ENCODE results near the gene SYT2. TPM values are rescaled to one million over a fixed set of nuclear protein-coding genes. Genes with fewer than 3 reads are reported as not detected.
"Not testable (repeated sequence)": the region's sequence is repeated elsewhere in the genome, so short reads cannot be mapped to it uniquely, and the experiment has no call there.

SYT2 gene
- total RNA-seq, 1 donor from 2014 or later: not detected

DNA sequence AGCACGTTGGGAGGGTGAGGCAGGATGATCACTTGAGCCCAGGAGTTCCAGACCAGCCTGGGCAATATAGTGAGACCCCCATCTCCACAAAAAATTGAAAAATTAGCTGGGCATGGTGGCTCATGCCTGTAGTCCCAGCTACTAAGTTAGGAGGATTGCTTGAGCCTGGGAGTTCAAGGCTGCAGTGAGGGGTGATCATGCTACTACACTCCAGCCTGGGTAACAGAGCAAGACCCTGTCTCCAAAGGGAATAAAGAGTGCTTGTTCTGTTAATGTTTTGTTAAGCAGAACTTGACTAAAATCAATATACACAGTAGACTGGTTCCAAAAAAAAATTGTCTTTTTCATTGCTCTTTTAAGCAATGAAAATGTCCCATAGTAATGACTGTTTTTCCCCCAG lies 146.4 kb downstream of the SYT2 start:
- intact Hi-C loops (cut with DNase I): no loop called here
- Histone ChIP-seq H3K9me3 (no peaks in the 10 kb centered on the region), H3K27me3 (no peaks in the 10 kb centered on the region), H3K4me1 (peaks cover 23 to 94% of the 10 kb centered on the region in 2 donors), H3K4me3 (no peak overlapping the region), H3K27ac (peak overlapping the region; percentile 78 to 79), H3K36me3 (peaks cover 30 to 40% of the 10 kb centered on the region in 2 donors)
- TF ChIP-seq, protein P1, sequence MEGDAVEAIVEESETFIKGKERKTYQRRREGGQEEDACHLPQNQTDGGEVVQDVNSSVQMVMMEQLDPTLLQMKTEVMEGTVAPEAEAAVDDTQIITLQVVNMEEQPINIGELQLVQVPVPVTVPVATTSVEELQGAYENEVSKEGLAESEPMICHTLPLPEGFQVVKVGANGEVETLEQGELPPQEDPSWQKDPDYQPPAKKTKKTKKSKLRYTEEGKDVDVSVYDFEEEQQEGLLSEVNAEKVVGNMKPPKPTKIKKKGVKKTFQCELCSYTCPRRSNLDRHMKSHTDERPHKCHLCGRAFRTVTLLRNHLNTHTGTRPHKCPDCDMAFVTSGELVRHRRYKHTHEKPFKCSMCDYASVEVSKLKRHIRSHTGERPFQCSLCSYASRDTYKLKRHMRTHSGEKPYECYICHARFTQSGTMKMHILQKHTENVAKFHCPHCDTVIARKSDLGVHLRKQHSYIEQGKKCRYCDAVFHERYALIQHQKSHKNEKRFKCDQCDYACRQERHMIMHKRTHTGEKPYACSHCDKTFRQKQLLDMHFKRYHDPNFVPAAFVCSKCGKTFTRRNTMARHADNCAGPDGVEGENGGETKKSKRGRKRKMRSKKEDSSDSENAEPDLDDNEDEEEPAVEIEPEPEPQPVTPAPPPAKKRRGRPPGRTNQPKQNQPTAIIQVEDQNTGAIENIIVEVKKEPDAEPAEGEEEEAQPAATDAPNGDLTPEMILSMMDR (IDR thresholded peaks at IDR 0.05): no peak
- no peak for DNase-seq (ENCODE audit: low spot score in 2 of 2)

DNA sequence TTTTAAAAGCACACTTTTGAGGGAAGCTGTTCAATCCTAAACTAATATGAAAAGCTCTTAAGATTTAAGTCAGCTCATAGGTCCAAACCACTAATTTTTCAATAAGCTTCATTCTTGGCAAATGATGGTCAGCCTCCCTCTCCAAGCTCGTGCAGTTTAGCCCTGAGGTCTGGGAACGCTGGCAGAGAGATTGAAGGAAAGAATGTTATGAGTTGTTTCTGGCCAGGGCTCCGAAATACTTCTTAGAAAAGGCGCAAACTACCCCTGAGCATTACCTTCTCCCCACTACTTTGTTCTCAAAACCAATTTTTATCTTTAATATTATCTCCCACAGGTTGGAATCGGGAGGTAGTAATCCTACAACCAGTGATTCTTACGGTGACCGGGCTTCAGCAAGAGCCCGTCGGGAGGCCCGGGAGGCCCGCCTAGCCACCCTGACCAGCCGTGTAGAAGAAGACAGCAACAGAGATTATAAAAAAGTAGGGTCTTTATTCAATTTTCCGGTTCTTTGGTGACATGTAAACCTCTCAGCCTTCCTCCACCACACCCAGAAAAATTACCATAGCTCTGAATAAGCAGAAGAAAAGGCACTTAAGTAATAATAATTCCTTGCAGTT lies 147.7 kb downstream of the SYT2 start:
- H3K27ac ChIP-seq: peak overlapping the region; percentile 78 to 79
- no peaks in the 10 kb centered on the region for H3K27me3 ChIP-seq
- H3K4me3 ChIP-seq: peak overlapping the region in 1 of 2 donors; percentile 41
- no peak for DNase-seq (ENCODE audit: low spot score in 2 of 2)
- peaks cover 24 to 38% of the 10 kb centered on the region in 2 donors for H3K36me3 ChIP-seq
- TF ChIP-seq, protein P1 (IDR thresholded peaks at IDR 0.05): no peak
- intact Hi-C loops (cut with DNase I): no loop called here
- H3K9me3 ChIP-seq: no peaks in the 10 kb centered on the region
- H3K4me1 ChIP-seq: peaks cover 28 to 89% of the 10 kb centered on the region in 2 donors

DNA sequence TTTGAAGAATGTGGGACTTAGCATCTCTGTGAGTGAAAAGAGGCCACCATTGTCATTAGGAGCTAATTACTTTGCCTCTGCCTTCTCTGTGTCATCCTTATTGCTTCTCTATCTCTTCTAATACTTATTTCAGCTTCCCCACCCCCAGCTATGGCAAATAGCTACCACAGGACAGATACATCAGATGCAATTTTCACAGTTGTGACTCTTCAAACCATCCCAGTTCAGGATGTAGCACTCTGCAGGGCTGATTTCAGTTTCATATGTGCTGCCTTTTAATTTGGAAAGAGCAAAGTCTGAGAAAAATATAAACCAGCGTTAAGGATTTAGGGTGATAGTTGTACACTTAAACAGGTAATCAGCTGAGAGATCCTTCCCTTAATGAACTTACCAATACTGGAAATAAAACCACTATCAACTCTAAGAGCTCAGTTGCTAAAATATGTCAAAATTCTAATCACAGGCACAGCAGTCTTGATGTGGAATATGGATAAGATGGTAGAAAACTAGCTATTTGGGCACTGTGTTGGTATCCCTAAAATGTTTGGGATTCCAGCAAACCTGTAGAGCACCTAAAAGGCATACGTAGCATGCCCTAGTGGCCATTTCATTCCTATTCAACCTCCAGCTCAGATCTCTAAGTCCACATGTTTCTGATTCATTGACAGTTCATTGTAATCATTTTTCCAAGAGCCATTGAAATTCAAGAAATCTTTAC lies 148.4 kb downstream of the SYT2 start:
- Histone ChIP-seq H3K9me3 (no peaks in the 10 kb centered on the region), H3K36me3 (peaks cover 24 to 41% of the 10 kb centered on the region in 2 donors), H3K27ac (peak overlapping the region; percentile 78 to 79), H3K27me3 (no peaks in the 10 kb centered on the region), H3K4me1 (peaks cover 31 to 90% of the 10 kb centered on the region in 2 donors), H3K4me3 (peak overlapping the region in 1 of 2 donors; percentile 41)
- intact Hi-C loops (cut with DNase I): no loop called here
- TF ChIP-seq, protein P1 (IDR thresholded peaks at IDR 0.05): peak in 2 of 3 experiments; percentile 11 to 13
- DNase-seq (ENCODE audit: low spot score in 2 of 2): no peak

DNA sequence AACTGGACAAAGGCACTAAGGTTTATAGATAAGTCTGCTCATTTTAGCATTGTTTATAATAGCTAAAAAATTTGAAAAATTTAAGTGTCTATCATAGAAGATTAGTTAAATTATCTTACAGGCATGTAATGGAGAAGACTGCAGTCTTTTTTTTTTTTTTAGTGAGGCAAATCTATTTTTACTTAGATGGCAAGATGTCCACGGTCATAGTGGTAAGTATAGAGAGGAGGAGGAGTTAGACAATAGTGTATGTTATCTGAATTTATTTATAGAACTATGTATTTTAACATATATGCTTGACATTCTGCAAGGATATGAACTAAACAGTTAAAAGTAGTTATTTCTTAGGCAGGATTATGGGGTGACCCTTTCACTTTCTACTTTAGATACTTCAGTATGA lies 149.0 kb downstream of the SYT2 start:
- intact Hi-C loops (cut with DNase I): no loop called here
- no peak overlapping the region for H3K4me3 ChIP-seq
- TF ChIP-seq, protein P1 (IDR thresholded peaks at IDR 0.05): no peak
- no peaks in the 10 kb centered on the region for H3K9me3 ChIP-seq
- H3K36me3 ChIP-seq: peaks cover 24 to 42% of the 10 kb centered on the region in 2 donors
- DNase-seq (ENCODE audit: low spot score in 2 of 2): no peak
- no peaks in the 10 kb centered on the region for H3K27me3 ChIP-seq
- H3K4me1 ChIP-seq: peaks cover 31 to 89% of the 10 kb centered on the region in 2 donors
- peak overlapping the region; percentile 78 to 79 for H3K27ac ChIP-seq

DNA sequence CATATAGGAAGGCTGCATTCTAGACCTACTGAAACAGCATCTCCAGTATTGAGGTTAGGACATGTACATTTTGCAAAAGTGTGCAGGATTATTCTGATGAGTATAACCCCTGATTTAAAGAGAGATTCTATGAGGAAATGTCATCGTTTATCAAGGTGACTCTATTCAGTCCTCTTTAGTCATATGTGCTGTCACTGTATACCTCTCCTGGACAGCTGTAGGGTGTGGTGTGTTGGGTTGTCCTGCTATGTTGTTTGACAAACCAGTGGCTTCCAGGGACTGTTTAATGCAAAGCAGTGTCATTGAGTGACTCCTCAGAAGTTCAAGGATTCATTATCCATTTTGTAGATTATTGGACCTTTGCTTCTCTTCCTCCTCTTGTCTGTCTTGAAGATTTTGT lies 152.6 kb downstream of the SYT2 start:
- Histone ChIP-seq H3K4me1 (peaks cover 33 to 84% of the 10 kb centered on the region in 2 donors), H3K4me3 (peak overlapping the region in 1 of 2 donors; percentile 30), H3K36me3 (peaks cover 6 to 10% of the 10 kb centered on the region in 2 donors), H3K27ac (peak overlapping the region; percentile 68 to 78)
- H3K27me3 ChIP-seq; intact Hi-C loops (cut with DNase I); H3K9me3 ChIP-seq; DNase-seq (ENCODE audit: low spot score in 2 of 2): not testable (repeated sequence)

DNA sequence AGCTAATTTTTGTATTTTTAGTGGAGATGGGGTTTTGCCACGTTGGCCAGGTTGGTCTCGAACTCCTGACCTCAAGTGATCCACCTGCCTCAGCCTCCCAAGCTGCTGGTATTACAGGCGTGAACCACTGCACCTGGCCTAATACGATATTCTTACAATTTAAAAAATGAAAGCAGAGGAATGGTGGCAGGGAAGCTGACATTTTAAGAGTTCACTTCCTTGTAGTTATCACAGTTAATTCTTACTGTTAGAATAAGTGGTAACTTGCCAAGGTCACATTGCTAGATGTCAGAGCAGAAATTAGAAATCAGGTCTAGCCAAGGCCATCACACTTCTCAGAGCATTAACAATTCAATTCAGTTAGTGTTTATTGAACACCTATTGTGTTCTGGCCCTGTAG lies 154.2 kb downstream of the SYT2 start:
- Histone ChIP-seq H3K36me3 (peaks cover 9 to 10% of the 10 kb centered on the region in 2 donors), H3K4me1 (peaks cover 25 to 80% of the 10 kb centered on the region in 2 donors), H3K27ac (peak overlapping the region; percentile 68 to 78), H3K4me3 (peak overlapping the region; percentile 26 to 36)
- H3K27me3 ChIP-seq; DNase-seq (ENCODE audit: low spot score in 2 of 2); H3K9me3 ChIP-seq; intact Hi-C loops (cut with DNase I): not testable (repeated sequence)

DNA sequence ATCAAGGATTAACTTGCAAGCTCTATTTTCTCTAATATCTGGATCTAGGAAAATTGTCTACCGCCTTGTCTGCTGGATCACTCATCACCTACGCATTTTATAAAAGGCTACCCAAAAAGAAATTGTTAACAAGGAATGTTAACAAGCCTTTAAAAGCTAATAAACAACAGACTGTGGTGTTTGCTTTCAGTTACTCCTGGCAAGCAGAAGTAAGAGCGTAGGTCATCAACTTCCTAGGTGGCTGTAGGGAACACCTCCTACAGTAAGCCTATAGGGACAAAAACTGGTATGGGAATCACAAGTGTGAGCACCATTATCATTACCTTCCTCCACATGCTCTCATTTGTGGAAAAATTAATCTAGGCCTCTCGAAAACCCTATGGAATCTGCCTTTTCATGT lies 155.6 kb downstream of the SYT2 start:
- intact Hi-C loops (cut with DNase I); DNase-seq (ENCODE audit: low spot score in 2 of 2); H3K9me3 ChIP-seq; H3K27me3 ChIP-seq: not testable (repeated sequence)
- Histone ChIP-seq H3K36me3 (peaks cover 10% of the 10 kb centered on the region in 2 donors), H3K27ac (peak overlapping the region; percentile 59 to 79), H3K4me1 (peaks cover 28 to 73% of the 10 kb centered on the region in 2 donors), H3K4me3 (peak overlapping the region; percentile 16 to 45)

Data from ascending aorta (tissue), 2 donors.